SU-DHL-6 (cell line): ENCODE results near the gene TICRR.

Experiments used
- H2AFZ ChIP-seq: fragments of 200-600 bp; sonication (generic); 2 replicates; pipeline ENCODE4 v1.6.1; 2014; ENCODE audit warnings: low read depth, mild to moderate bottlenecking, moderate library complexity, mixed read lengths, antibody characterized with exemption, low read length; ENCODE audit not compliant: severe bottlenecking
- H3F3A ChIP-seq: fragments of 200-600 bp; shearing (Covaris generic); 2 replicates; pipeline ENCODE4 v1.6.0; 2016; ENCODE audit warnings: antibody characterized with exemption, mild to moderate bottlenecking; ENCODE audit not compliant: insufficient read depth
- H3K27ac ChIP-seq: fragments of 200-600 bp; sonication (generic); 2 replicates; pipeline ENCODE4 v1.5.1; 2016; ENCODE audit warnings: low read depth, mild to moderate bottlenecking, low read length, moderate library complexity, mixed read lengths
- H3K27me3 ChIP-seq: fragments of 200-600 bp; sonication (generic), shearing (Covaris generic); 2 replicates; pipeline ENCODE4 v1.6.0; 2014; ENCODE audit warnings: mild to moderate bottlenecking, low read length
- H3K36me3 ChIP-seq: fragments of 200-600 bp; sonication (generic); 2 replicates; pipeline ENCODE4 v1.6.1; 2014; ENCODE audit warnings: mild to moderate bottlenecking, low read length, mixed read lengths
- H3K4me2 ChIP-seq: fragments of 300-600, 200-600 bp; shearing (Covaris generic), sonication (generic); 2 replicates; pipeline ENCODE4 v1.6.0; 2014; ENCODE audit warnings: low read length, low read depth, mild to moderate bottlenecking; ENCODE audit not compliant: poor library complexity, severe bottlenecking
- H3K4me3 ChIP-seq: fragments of 200-600 bp; sonication (generic); 2 replicates; pipeline ENCODE4 v1.5.1; 2014; ENCODE audit warnings: antibody characterized with exemption, low read length, mild to moderate bottlenecking, mixed read lengths; ENCODE audit not compliant: insufficient read depth, poor library complexity, severe bottlenecking
- H3K79me2 ChIP-seq: fragments of 200-600 bp; sonication (generic); 2 replicates; pipeline ENCODE4 v1.6.1; 2014; ENCODE audit warnings: mild to moderate bottlenecking, low read length, moderate library complexity; ENCODE audit not compliant: insufficient read depth
- H3K9ac ChIP-seq: fragments of 200-600 bp; sonication (generic); 2 replicates; pipeline ENCODE4 v1.7.0; 2014; ENCODE audit warnings: mild to moderate bottlenecking, low read length
- H3K9me2 ChIP-seq: fragments of 200-600 bp; sonication (generic); replicated peaks from 2 replicates; pipeline ENCODE4 v1.6.1; 2014; ENCODE audit warnings: low read length; ENCODE audit not compliant: insufficient read depth
- H3K9me3 ChIP-seq: fragments of 200-600 bp; sonication (generic); 2 replicates; pipeline ENCODE4 v1.6.1; 2014; ENCODE audit warnings: low read length, mixed read lengths; ENCODE audit not compliant: insufficient read depth
- H4K20me1 ChIP-seq: fragments of 200-600 bp; sonication (generic); 2 replicates; pipeline ENCODE4 v1.6.1; 2014; ENCODE audit warnings: low read depth, mild to moderate bottlenecking, antibody characterized with exemption, low read length, moderate library complexity, mixed read lengths
- EZH2phosphoT487 ChIP-seq: fragments of 200-600 bp; sonication (generic), shearing (Covaris generic); conservative IDR thresholded peaks from 2 replicates; pipeline ENCODE4 v1.6.1; 2018; ENCODE audit warnings: mild to moderate bottlenecking, antibody characterized with exemption, low read length, moderate library complexity, mixed read lengths
- TF ChIP-seq, protein P1 (sequence below): fragments of 200-600 bp; sonication (generic); IDR thresholded peaks from one replicate; pipeline ENCODE4 v1.5.1; 2017; ENCODE audit warnings: antibody characterized with exemption, mild to moderate bottlenecking, low read length, moderate library complexity; ENCODE audit not compliant: insufficient read depth, poor library complexity, severe bottlenecking

Gene TICRR

DNA sequence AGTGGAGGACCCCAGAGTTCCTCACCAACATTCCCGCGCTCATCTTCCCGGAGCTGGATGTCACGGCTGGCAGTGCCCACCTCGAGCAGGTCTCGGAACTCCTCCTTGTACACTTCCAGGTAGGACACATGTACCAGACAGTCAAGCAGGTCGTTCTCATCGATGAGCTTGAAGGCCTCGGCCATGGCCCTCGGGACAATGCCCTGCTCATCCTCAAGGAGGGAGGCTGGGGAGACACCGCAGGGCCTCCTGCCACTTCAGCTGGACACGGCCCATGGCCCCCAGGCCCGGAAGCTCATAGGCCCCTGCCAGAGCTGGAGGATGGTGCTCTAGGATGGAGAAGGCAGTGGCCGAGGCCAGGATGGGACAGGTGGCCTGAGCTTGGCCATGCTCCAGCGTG lies 74.4 kb downstream of the TICRR start:
- no peaks in the 10 kb centered on the region for H3K36me3 ChIP-seq
- H2AFZ ChIP-seq: no peak overlapping the region
- no peaks in the 10 kb centered on the region for H3F3A ChIP-seq
- no peak overlapping the region for H3K9ac ChIP-seq
- no peaks in the 10 kb centered on the region for H3K9me3 ChIP-seq
- H3K79me2 ChIP-seq: no peaks in the 10 kb centered on the region
- no peak overlapping the region for H3K27ac ChIP-seq
- H4K20me1 ChIP-seq: no peaks in the 10 kb centered on the region
- no peaks in the 10 kb centered on the region for H3K27me3 ChIP-seq
- H3K4me3 ChIP-seq: no peak overlapping the region
- no peaks in the 10 kb centered on the region for H3K9me2 ChIP-seq
- TF ChIP-seq EZH2phosphoT487: no peak
- TF ChIP-seq, protein P1, sequence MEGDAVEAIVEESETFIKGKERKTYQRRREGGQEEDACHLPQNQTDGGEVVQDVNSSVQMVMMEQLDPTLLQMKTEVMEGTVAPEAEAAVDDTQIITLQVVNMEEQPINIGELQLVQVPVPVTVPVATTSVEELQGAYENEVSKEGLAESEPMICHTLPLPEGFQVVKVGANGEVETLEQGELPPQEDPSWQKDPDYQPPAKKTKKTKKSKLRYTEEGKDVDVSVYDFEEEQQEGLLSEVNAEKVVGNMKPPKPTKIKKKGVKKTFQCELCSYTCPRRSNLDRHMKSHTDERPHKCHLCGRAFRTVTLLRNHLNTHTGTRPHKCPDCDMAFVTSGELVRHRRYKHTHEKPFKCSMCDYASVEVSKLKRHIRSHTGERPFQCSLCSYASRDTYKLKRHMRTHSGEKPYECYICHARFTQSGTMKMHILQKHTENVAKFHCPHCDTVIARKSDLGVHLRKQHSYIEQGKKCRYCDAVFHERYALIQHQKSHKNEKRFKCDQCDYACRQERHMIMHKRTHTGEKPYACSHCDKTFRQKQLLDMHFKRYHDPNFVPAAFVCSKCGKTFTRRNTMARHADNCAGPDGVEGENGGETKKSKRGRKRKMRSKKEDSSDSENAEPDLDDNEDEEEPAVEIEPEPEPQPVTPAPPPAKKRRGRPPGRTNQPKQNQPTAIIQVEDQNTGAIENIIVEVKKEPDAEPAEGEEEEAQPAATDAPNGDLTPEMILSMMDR: no peak
- H3K4me2 ChIP-seq: no peak overlapping the region

DNA sequence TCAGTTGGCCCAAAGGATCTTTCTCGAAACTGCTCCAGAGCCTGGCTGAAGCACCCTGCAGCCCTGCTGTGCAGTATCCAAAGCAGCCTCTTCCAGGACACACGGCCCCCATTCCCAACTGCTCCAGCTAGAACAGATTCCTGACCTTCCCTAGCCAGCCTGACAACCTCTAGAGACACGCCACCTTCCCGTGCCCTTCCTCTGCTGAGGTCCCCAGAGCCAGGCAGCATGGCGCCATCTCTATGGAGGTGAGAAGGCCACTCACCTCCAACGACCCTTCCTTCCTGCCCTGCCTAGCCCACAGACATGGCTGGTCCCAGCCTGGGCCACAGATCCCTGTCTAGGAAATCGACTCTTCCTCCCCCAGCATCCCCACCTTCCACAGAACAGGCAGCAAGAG lies 76.9 kb downstream of the TICRR start:
- H3K9me3 ChIP-seq: no peaks in the 10 kb centered on the region
- H3K27ac ChIP-seq: no peak overlapping the region
- no peaks in the 10 kb centered on the region for H3K36me3 ChIP-seq
- no peaks in the 10 kb centered on the region for H3F3A ChIP-seq
- no peak for TF ChIP-seq EZH2phosphoT487
- TF ChIP-seq, protein P1: no peak
- H3K4me3 ChIP-seq: no peak overlapping the region
- no peaks in the 10 kb centered on the region for H3K9me2 ChIP-seq
- H3K9ac ChIP-seq: no peak overlapping the region
- no peaks in the 10 kb centered on the region for H3K27me3 ChIP-seq
- H3K79me2 ChIP-seq: no peaks in the 10 kb centered on the region
- no peak overlapping the region for H2AFZ ChIP-seq
- H3K4me2 ChIP-seq: no peak overlapping the region
- no peaks in the 10 kb centered on the region for H4K20me1 ChIP-seq

DNA sequence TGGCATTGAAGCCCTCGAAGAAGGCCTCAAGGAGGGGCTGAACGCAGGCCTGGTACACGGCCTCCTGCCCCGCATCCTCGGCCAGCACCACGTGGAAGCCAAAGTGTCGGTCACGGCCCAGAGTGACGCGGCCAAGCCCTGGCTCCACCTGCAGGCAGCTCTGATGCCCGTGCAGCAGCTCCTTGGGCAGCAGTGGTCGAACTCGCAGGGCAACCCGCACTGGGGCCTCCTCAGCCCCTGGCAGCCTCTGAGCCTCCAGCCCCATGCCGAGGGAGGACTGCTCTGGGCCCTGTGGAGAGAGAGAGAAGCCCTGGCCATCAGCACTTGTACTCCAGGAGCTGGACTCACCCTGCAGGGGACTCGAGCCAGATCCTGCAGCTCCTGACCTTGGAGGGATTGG lies 77.4 kb downstream of the TICRR start:
- Histone ChIP-seq H3K27ac (no peak overlapping the region), H3K27me3 (0 out of 2 replicates have a peak, but pooled peaks cover under 1% of the 10 kb centered on the region), H3K9me2 (no peaks in the 10 kb centered on the region), H3K4me2 (no peak overlapping the region), H3K9me3 (no peaks in the 10 kb centered on the region), H3F3A (no peaks in the 10 kb centered on the region), H3K79me2 (no peaks in the 10 kb centered on the region), H3K9ac (no peak overlapping the region), H3K36me3 (no peaks in the 10 kb centered on the region), H2AFZ (no peak overlapping the region), H3K4me3 (no peak overlapping the region), H4K20me1 (no peaks in the 10 kb centered on the region)
- TF ChIP-seq, protein P1: no peak
- no peak for TF ChIP-seq EZH2phosphoT487

DNA sequence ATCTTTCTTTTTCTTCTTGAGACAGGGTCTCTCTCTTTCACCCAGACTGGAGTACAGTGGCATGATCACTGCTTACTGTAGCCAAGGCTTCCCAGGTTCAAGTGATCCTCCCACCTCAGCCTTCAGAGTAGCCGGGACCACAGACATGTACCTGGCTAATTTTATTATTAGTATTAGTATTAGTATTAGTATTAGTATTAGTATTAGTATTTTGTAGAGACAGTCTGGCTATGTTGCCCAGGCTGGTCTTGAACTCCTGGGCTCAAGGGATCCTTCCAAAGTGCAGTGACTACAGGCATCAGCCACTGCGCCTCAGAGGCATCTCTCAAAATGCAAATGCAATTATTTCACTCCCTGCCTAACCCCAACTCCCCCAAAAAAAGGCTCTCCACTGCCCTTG lies 78.3 kb downstream of the TICRR start:
- H3K9ac ChIP-seq: no peak overlapping the region
- H3K4me3 ChIP-seq: no peak overlapping the region
- H3K79me2 ChIP-seq: no peaks in the 10 kb centered on the region

More for the DNA sequence above, 78.3 kb downstream of the TICRR start:
- Histone ChIP-seq H3K36me3 (no peaks in the 10 kb centered on the region), H3F3A (no peaks in the 10 kb centered on the region), H3K9me3 (no peaks in the 10 kb centered on the region), H3K4me2 (no peak overlapping the region), H2AFZ (no peak overlapping the region), H3K27me3 (0 out of 2 replicates have a peak, but pooled peaks cover 3% of the 10 kb centered on the region), H3K9me2 (no peaks in the 10 kb centered on the region), H4K20me1 (no peaks in the 10 kb centered on the region), H3K27ac (no peak overlapping the region)
- TF ChIP-seq EZH2phosphoT487: no peak
- TF ChIP-seq, protein P1: no peak
